Activated naive CD8-positive, alpha-beta T cell treated with anti-CD3 and anti-CD28 coated beads for 36 hours (primary cell): ENCODE measurements around the gene PTPN5. TPM values are rescaled to one million over a fixed set of nuclear protein-coding genes. Genes with fewer than 3 reads are reported as not detected.
A peak's percentile ranks its signal among the peaks of the same experiment; 100 is the strongest.
"Not testable (repeated sequence)": the region's sequence is repeated elsewhere in the genome, so short reads cannot be mapped to it uniquely, and the experiment has no call there.

ENCODE experiments used
- DNase-seq: peaks from one replicate; pipeline ENCODE4 v3.0.0; 2021
- H3K27ac Mint-ChIP-seq: one replicate; pipeline ENCODE4 v1.8.0; 2022; ENCODE audit warnings: mild to moderate bottlenecking, moderate library complexity, mixed read lengths
- H3K27me3 Mint-ChIP-seq: one replicate; pipeline ENCODE4 v1.8.0; 2022; ENCODE audit warnings: mild to moderate bottlenecking, mixed read lengths
- H3K36me3 Mint-ChIP-seq: one replicate; pipeline ENCODE4 v1.8.0; 2021; ENCODE audit warnings: mild to moderate bottlenecking, mixed read lengths
- H3K4me1 Mint-ChIP-seq: one replicate; pipeline ENCODE4 v1.8.0; 2021; ENCODE audit warnings: mixed read lengths
- H3K4me3 Mint-ChIP-seq: one replicate; pipeline ENCODE4 v1.8.0; 2022; ENCODE audit warnings: mild to moderate bottlenecking, moderate library complexity, mixed read lengths
- H3K9me3 Mint-ChIP-seq: one replicate; pipeline ENCODE4 v1.8.0; 2022; ENCODE audit warnings: mixed read lengths
- total RNA-seq, 2 experiments: library from RNA; stranded (reverse); gene quantifications; one replicate each; pipeline ENCODE4 v1.2.3, GENCODE V29; 2021

PTPN5 gene
- total RNA-seq, result not detected

- Mint-ChIP-seq H3K36me3 (no peaks in the 10 kb centered on the region), H3K4me1 (no peaks in the 10 kb centered on the region), H3K27ac (no peak within 1 kb of the TSS), H3K4me3 (peak within 1 kb of the TSS; percentile 36), H3K9me3 (no peaks in the 10 kb centered on the region), H3K27me3 (peaks cover 56% of the 10 kb centered on the region)
- DNase-seq, result no peak
Measured at GRCh38 chr11:18791207-18791968, at the start of gene PTPN5. TSS of gene PTPN5 (minus strand) at chr11:18791798. CDS start at chr11:18771958, 19,840 bp downstream.

GRCh38 chr11:18836417-18836816 lies 44.8 kb upstream of the PTPN5 start:
- Mint-ChIP-seq H3K4me3 (no peak overlapping the region), H3K27me3 (peaks cover 45% of the 10 kb centered on the region), H3K27ac (no peak overlapping the region), H3K36me3 (peaks cover 2% of the 10 kb centered on the region), H3K9me3 (peaks cover 14% of the 10 kb centered on the region), H3K4me1 (no peaks in the 10 kb centered on the region)
- DNase-seq, result no peak

GRCh38 chr11:18834754-18835466 lies 43.3 kb upstream of the PTPN5 start:
- H3K9me3 Mint-ChIP-seq, result peaks cover 8% of the 10 kb centered on the region
- peaks cover 2% of the 10 kb centered on the region for H3K36me3 Mint-ChIP-seq
- DNase-seq, result no peak
- H3K4me3 Mint-ChIP-seq, result no peak overlapping the region
- H3K27me3 Mint-ChIP-seq, result peaks cover 51% of the 10 kb centered on the region
- no peak overlapping the region for H3K27ac Mint-ChIP-seq
- H3K4me1 Mint-ChIP-seq, result no peaks in the 10 kb centered on the region

GRCh38 chr11:18820160-18820559 lies 28.6 kb upstream of the PTPN5 start:
- not testable (repeated sequence) for H3K4me1 Mint-ChIP-seq, H3K4me3 Mint-ChIP-seq, H3K36me3 Mint-ChIP-seq, H3K27ac Mint-ChIP-seq, H3K9me3 Mint-ChIP-seq, H3K27me3 Mint-ChIP-seq, DNase-seq

- Mint-ChIP-seq H3K36me3 (no peaks in the 10 kb centered on the region), H3K27me3 (peaks cover 19% of the 10 kb centered on the region), H3K9me3 (no peaks in the 10 kb centered on the region), H3K27ac (no peak overlapping the region), H3K4me1 (peaks cover 2% of the 10 kb centered on the region), H3K4me3 (no peak overlapping the region)
- DNase-seq, result no peak
Measured at GRCh38 chr11:18804199-18804999, 12.8 kb upstream of the PTPN5 start.

GRCh38 chr11:18802381-18803257 lies 11.0 kb upstream of the PTPN5 start:
- H3K9me3 Mint-ChIP-seq, result no peaks in the 10 kb centered on the region
- H3K27me3 Mint-ChIP-seq, result peaks cover 14% of the 10 kb centered on the region
- no peak for DNase-seq
- no peak overlapping the region for H3K4me3 Mint-ChIP-seq
- H3K27ac Mint-ChIP-seq, result no peak overlapping the region
- peaks cover 2% of the 10 kb centered on the region for H3K4me1 Mint-ChIP-seq
- H3K36me3 Mint-ChIP-seq, result no peaks in the 10 kb centered on the region

GRCh38 chr11:18798799-18799469 lies 7.3 kb upstream of the PTPN5 start:
- Mint-ChIP-seq H3K4me3 (no peak overlapping the region), H3K27me3 (peaks cover 22% of the 10 kb centered on the region), H3K27ac (no peak overlapping the region), H3K36me3 (no peaks in the 10 kb centered on the region), H3K4me1 (peaks cover 2% of the 10 kb centered on the region), H3K9me3 (no peaks in the 10 kb centered on the region)
- DNase-seq, result no peak

GRCh38 chr11:18794956-18795355 lies 3.4 kb upstream of the PTPN5 start:
- H3K36me3 Mint-ChIP-seq, result no peaks in the 10 kb centered on the region
- peaks cover 47% of the 10 kb centered on the region for H3K27me3 Mint-ChIP-seq
- H3K9me3 Mint-ChIP-seq, result no peaks in the 10 kb centered on the region
- no peak overlapping the region for H3K27ac Mint-ChIP-seq
- H3K4me3 Mint-ChIP-seq, result no peak overlapping the region
- H3K4me1 Mint-ChIP-seq, result no peaks in the 10 kb centered on the region
- DNase-seq, result no peak

GRCh38 chr11:18792827-18793226 lies 1.2 kb upstream of the PTPN5 start:
- H3K27ac Mint-ChIP-seq, result no peak overlapping the region
- no peak for DNase-seq
- H3K4me3 Mint-ChIP-seq, result no peak overlapping the region
- no peaks in the 10 kb centered on the region for H3K36me3 Mint-ChIP-seq
- peaks cover 60% of the 10 kb centered on the region for H3K27me3 Mint-ChIP-seq
- no peaks in the 10 kb centered on the region for H3K4me1 Mint-ChIP-seq
- H3K9me3 Mint-ChIP-seq, result no peaks in the 10 kb centered on the region

GRCh38 chr11:18791969-18792628 lies 501 bp upstream of the PTPN5 start:
- DNase-seq, result no peak
- Mint-ChIP-seq H3K27me3 (peaks cover 55% of the 10 kb centered on the region), H3K4me3 (peak overlapping the region; percentile 36), H3K4me1 (no peaks in the 10 kb centered on the region), H3K27ac (no peak overlapping the region), H3K9me3 (no peaks in the 10 kb centered on the region), H3K36me3 (no peaks in the 10 kb centered on the region)

- H3K4me1 Mint-ChIP-seq, result no peaks in the 10 kb centered on the region
- H3K27me3 Mint-ChIP-seq, result peaks cover 56% of the 10 kb centered on the region
- no peak overlapping the region for H3K27ac Mint-ChIP-seq
- H3K9me3 Mint-ChIP-seq, result no peaks in the 10 kb centered on the region
- no peak for DNase-seq
- no peaks in the 10 kb centered on the region for H3K36me3 Mint-ChIP-seq
- no peak overlapping the region for H3K4me3 Mint-ChIP-seq
Measured at GRCh38 chr11:18790883-18791206, 753 bp downstream of the PTPN5 start.

GRCh38 chr11:18789942-18790341 lies 1.7 kb downstream of the PTPN5 start:
- Mint-ChIP-seq H3K9me3 (no peaks in the 10 kb centered on the region), H3K4me1 (no peaks in the 10 kb centered on the region), H3K36me3 (no peaks in the 10 kb centered on the region), H3K27me3 (peaks cover 56% of the 10 kb centered on the region), H3K27ac (no peak overlapping the region), H3K4me3 (no peak overlapping the region)
- no peak for DNase-seq

GRCh38 chr11:18785411-18785810 lies 6.2 kb downstream of the PTPN5 start:
- DNase-seq, result no peak
- peaks cover 24% of the 10 kb centered on the region for H3K27me3 Mint-ChIP-seq
- no peak overlapping the region for H3K27ac Mint-ChIP-seq
- no peaks in the 10 kb centered on the region for H3K4me1 Mint-ChIP-seq
- no peak overlapping the region for H3K4me3 Mint-ChIP-seq
- H3K9me3 Mint-ChIP-seq, result no peaks in the 10 kb centered on the region
- no peaks in the 10 kb centered on the region for H3K36me3 Mint-ChIP-seq

- Mint-ChIP-seq H3K36me3 (no peaks in the 10 kb centered on the region), H3K4me3 (no peak overlapping the region), H3K27me3 (no peaks in the 10 kb centered on the region), H3K9me3 (peaks cover 4% of the 10 kb centered on the region), H3K4me1 (peaks cover 9% of the 10 kb centered on the region), H3K27ac (no peak overlapping the region)
- no peak for DNase-seq
Measured at GRCh38 chr11:18780896-18781295, 10.7 kb downstream of the PTPN5 start.
